ENCODE measurements around the gene LRRFIP1. TPM values are rescaled to one million over a fixed set of nuclear protein-coding genes. Genes with fewer than 3 reads are reported as not detected.

The LRRFIP1 gene
- total and polyA plus RNA-seq, 2 of the 13 experiments (the other 11 are each of a cell fraction or from before 2014, with no cell fraction given): 15.9 to 40.5 TPM

DNA sequence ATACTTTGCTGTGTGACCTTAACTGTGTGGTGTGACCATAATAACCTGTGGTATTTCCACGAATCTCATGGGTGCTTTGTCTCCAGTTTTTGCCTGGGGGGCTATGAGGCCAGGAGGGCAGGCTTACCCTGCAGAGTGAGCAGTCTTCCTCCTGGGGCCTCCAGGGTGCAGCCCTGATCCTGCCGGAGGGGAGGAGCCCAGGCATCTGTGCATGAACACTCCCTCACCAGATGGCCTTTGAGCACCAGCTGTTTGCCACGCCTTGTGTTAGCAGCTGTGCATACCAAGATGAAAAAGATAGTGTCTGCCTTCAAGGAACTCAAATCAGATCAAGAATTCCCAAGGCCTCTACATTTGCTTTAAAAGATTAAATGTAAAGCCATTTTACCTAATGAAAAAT is 96.2 kb downstream of the LRRFIP1 start (continued):
- TF ChIP-seq ZNF333 (CRISPR knock-in tag; IDR thresholded peaks at IDR 0.05; ENCODE audit: borderline replicate concordance) (no peak), ZNF616 (CRISPR knock-in tag; IDR thresholded peaks at IDR 0.05; ENCODE audit: low read depth) (no peak), KLF12 (CRISPR knock-in tag; IDR thresholded peaks at IDR 0.05; ENCODE audit: borderline replicate concordance) (peak; percentile 90), ZNF275 (CRISPR knock-in tag; IDR thresholded peaks at IDR 0.05; ENCODE audit: borderline replicate concordance) (no peak), SOX6 (IDR thresholded peaks at IDR 0.05) (no peak), SOX6 (CRISPR knock-in tag; IDR thresholded peaks at IDR 0.05) (0 out of 2 replicates have a peak, but pooled peaks have one; percentile 14), JUNB (CRISPR knock-in tag; IDR thresholded peaks at IDR 0.05; ENCODE audit: borderline replicate concordance) (no peak), PHF5A (CRISPR knock-in tag; IDR thresholded peaks at IDR 0.05; ENCODE audit: low read depth, unreplicated experiment) (no peak), SOX5 (CRISPR knock-in tag; IDR thresholded peaks at IDR 0.05; ENCODE audit: borderline replicate concordance) (peak; percentile 62; the same call in 1 of the 2 replicates), ERF (CRISPR knock-in tag; IDR thresholded peaks at IDR 0.05) (peak; percentile 34; the same call in 1 of the 2 replicates), ZNF225 (CRISPR knock-in tag; IDR thresholded peaks at IDR 0.05) (no peak), ZGPAT (CRISPR knock-in tag; IDR thresholded peaks at IDR 0.05) (no peak), SAP130 (CRISPR knock-in tag; IDR thresholded peaks at IDR 0.05; ENCODE audit: low read depth) (peak; percentile 95), ZBTB21 (CRISPR knock-in tag; IDR thresholded peaks at IDR 0.05) (no peak), GPBP1L1 (CRISPR knock-in tag; IDR thresholded peaks at IDR 0.05) (no peak), KMT2B (CRISPR knock-in tag; IDR thresholded peaks at IDR 0.05) (no peak), ZNF740 (CRISPR knock-in tag; IDR thresholded peaks at IDR 0.05) (no peak), ZNF354B (CRISPR knock-in tag; IDR thresholded peaks at IDR 0.05) (no peak), SSRP1 (CRISPR knock-in tag; IDR thresholded peaks at IDR 0.05) (0 out of 2 replicates have a peak, but pooled peaks have one; percentile 43)
- TF ChIP-seq, protein P1, sequence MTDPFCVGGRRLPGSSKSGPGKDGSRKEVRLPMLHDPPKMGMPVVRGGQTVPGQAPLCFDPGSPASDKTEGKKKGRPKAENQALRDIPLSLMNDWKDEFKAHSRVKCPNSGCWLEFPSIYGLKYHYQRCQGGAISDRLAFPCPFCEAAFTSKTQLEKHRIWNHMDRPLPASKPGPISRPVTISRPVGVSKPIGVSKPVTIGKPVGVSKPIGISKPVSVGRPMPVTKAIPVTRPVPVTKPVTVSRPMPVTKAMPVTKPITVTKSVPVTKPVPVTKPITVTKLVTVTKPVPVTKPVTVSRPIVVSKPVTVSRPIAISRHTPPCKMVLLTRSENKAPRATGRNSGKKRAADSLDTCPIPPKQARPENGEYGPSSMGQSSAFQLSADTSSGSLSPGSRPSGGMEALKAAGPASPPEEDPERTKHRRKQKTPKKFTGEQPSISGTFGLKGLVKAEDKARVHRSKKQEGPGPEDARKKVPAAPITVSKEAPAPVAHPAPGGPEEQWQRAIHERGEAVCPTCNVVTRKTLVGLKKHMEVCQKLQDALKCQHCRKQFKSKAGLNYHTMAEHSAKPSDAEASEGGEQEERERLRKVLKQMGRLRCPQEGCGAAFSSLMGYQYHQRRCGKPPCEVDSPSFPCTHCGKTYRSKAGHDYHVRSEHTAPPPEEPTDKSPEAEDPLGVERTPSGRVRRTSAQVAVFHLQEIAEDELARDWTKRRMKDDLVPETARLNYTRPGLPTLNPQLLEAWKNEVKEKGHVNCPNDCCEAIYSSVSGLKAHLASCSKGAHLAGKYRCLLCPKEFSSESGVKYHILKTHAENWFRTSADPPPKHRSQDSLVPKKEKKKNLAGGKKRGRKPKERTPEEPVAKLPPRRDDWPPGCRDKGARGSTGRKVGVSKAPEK (CRISPR knock-in tag; IDR thresholded peaks at IDR 0.05; ENCODE audit: borderline replicate concordance): no peak
- TF ChIP-seq, protein P2, sequence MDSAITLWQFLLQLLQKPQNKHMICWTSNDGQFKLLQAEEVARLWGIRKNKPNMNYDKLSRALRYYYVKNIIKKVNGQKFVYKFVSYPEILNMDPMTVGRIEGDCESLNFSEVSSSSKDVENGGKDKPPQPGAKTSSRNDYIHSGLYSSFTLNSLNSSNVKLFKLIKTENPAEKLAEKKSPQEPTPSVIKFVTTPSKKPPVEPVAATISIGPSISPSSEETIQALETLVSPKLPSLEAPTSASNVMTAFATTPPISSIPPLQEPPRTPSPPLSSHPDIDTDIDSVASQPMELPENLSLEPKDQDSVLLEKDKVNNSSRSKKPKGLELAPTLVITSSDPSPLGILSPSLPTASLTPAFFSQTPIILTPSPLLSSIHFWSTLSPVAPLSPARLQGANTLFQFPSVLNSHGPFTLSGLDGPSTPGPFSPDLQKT (CRISPR knock-in tag; IDR thresholded peaks at IDR 0.05; ENCODE audit: borderline replicate concordance): no peak

All from HepG2 (cell line).